ENCODE results near the gene NPAS3.

The NPAS3 gene

GRCh38 chr14:33335366-33335765, 396.7 kb downstream of the NPAS3 start:
- Histone ChIP-seq H3K27me3 (ENCODE audit: control insufficient read depth, insufficient read depth, low read length, poor library complexity, severe bottlenecking) (no peaks in the 10 kb centered on the region), H3K9me3 (ENCODE audit: control insufficient read depth, low read length) (no peaks in the 10 kb centered on the region), H3K36me3 (ENCODE audit: control insufficient read depth, insufficient read depth, low read length) (no peaks in the 10 kb centered on the region), H3K4me1 (ENCODE audit: control insufficient read depth, insufficient read depth, low read length) (no peaks in the 10 kb centered on the region), H3K4me3 (ENCODE audit: insufficient read depth, low read depth, low read length) (no peak overlapping the region), H3K27ac (ENCODE audit: insufficient read depth, low read depth, low read length, poor library complexity, severe bottlenecking) (no peak overlapping the region)
- WGBS, 2 experiments = 83 to 91% methylated on average over 3 to 4 of the region's 4 CpGs

DNA sequence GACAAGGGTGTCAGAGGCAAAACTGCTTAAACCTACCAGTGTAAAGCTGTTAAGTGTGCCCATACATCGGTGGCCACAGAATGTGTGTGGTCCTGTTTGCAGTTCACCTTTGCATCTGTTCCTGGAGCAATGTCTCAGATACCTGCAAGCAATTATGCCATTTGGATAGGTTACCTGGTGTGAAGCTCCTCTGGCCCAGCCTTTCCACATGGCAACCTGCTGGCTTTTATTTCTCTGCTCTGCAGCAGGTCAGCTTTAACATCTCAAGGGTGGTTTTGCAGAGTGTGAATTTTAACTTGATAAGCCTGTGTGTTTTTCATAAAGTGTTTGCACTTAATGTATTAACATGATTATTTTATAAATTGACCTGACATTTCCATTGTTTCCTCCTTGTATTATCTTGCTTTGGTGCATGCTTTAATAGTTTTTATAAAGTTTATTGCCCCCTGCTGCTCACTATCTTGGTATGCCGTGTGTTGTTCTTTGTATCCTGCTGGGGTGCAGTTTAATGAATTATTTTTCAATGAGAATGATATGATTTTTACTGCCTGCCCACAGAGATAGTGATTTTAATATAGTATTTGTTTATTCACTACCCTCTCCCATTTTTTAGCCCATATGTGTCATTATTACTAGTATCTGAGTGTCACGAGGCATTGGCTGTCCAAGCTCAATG, 403.8 kb downstream of the NPAS3 start:
- H3K9me3 ChIP-seq (ENCODE audit: control insufficient read depth, low read length) = no peaks in the 10 kb centered on the region
- H3K27ac ChIP-seq (ENCODE audit: insufficient read depth, low read depth, low read length, poor library complexity, severe bottlenecking) = no peak overlapping the region
- H3K27me3 ChIP-seq (ENCODE audit: control insufficient read depth, insufficient read depth, low read length, poor library complexity, severe bottlenecking) = no peaks in the 10 kb centered on the region
- H3K36me3 ChIP-seq (ENCODE audit: control insufficient read depth, insufficient read depth, low read length) = no peaks in the 10 kb centered on the region
- WGBS, 2 experiments = 71 to 78% methylated on average over 3 of the region's 3 CpGs
- no peaks in the 10 kb centered on the region for H3K4me1 ChIP-seq (ENCODE audit: control insufficient read depth, insufficient read depth, low read length)
- H3K4me3 ChIP-seq (ENCODE audit: insufficient read depth, low read depth, low read length) = no peak overlapping the region

DNA sequence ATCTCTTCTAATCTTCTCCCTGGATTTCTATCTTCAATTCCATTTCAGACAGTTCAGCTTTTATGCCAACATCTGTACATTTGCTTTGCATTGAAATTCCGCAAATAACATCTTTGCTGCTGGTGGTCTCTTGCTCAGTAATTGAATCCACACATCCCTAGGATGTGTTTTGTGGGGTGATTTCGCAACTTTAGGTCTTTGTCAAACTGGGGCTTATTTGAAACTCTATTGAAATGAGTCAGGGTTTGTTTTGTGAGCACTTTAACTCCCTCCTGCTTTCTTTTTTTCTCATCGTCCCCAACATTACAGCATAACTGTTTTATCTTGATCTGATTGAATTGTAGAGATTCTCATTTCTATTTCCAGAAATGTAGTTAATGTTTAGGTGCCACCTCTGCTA, 404.3 kb downstream of the NPAS3 start:
- Histone ChIP-seq H3K9me3 (ENCODE audit: control insufficient read depth, low read length) (no peaks in the 10 kb centered on the region), H3K4me3 (ENCODE audit: insufficient read depth, low read depth, low read length) (no peak overlapping the region), H3K27ac (ENCODE audit: insufficient read depth, low read depth, low read length, poor library complexity, severe bottlenecking) (no peak overlapping the region), H3K36me3 (ENCODE audit: control insufficient read depth, insufficient read depth, low read length) (no peaks in the 10 kb centered on the region), H3K4me1 (ENCODE audit: control insufficient read depth, insufficient read depth, low read length) (no peaks in the 10 kb centered on the region), H3K27me3 (ENCODE audit: control insufficient read depth, insufficient read depth, low read length, poor library complexity, severe bottlenecking) (no peaks in the 10 kb centered on the region)
- 75 to 85% methylated on average over 1 to 3 of the region's 3 CpGs for WGBS, 2 experiments

- 100% methylated on average over 1 of the region's 1 CpG; no CpG with 5 or more reads in 1 of the 2 experiments for WGBS, 2 experiments
- peaks cover 3% of the 10 kb centered on the region for H3K4me1 ChIP-seq (ENCODE audit: control insufficient read depth, insufficient read depth, low read length)
- no peak overlapping the region for H3K4me3 ChIP-seq (ENCODE audit: insufficient read depth, low read depth, low read length)
- no peak overlapping the region for H3K27ac ChIP-seq (ENCODE audit: insufficient read depth, low read depth, low read length, poor library complexity, severe bottlenecking)
- H3K36me3 ChIP-seq (ENCODE audit: control insufficient read depth, insufficient read depth, low read length) = no peaks in the 10 kb centered on the region
- no peaks in the 10 kb centered on the region for H3K27me3 ChIP-seq (ENCODE audit: control insufficient read depth, insufficient read depth, low read length, poor library complexity, severe bottlenecking)
- H3K9me3 ChIP-seq (ENCODE audit: control insufficient read depth, low read length) = no peaks in the 10 kb centered on the region
Measured at GRCh38 chr14:33347796-33348195, 409.1 kb downstream of the NPAS3 start.

GRCh38 chr14:33348510-33348909, 409.8 kb downstream of the NPAS3 start:
- H3K9me3 ChIP-seq (ENCODE audit: control insufficient read depth, low read length) = no peaks in the 10 kb centered on the region
- H3K4me3 ChIP-seq (ENCODE audit: insufficient read depth, low read depth, low read length) = no peak overlapping the region
- no peaks in the 10 kb centered on the region for H3K36me3 ChIP-seq (ENCODE audit: control insufficient read depth, insufficient read depth, low read length)
- no peaks in the 10 kb centered on the region for H3K27me3 ChIP-seq (ENCODE audit: control insufficient read depth, insufficient read depth, low read length, poor library complexity, severe bottlenecking)
- no peak overlapping the region for H3K27ac ChIP-seq (ENCODE audit: insufficient read depth, low read depth, low read length, poor library complexity, severe bottlenecking)
- 96% methylated on average over 4 of the region's 4 CpGs for WGBS, 2 experiments
- peaks cover 3% of the 10 kb centered on the region for H3K4me1 ChIP-seq (ENCODE audit: control insufficient read depth, insufficient read depth, low read length)

GRCh38 chr14:33349871-33350270, 411.2 kb downstream of the NPAS3 start:
- whole genome bisulfite sequencing, 2 experiments = 93 to 95% methylated on average over 8 of the region's 10 CpGs
- H3K4me3 ChIP-seq (ENCODE audit: insufficient read depth, low read depth, low read length) = no peak overlapping the region
- H3K27me3 ChIP-seq (ENCODE audit: control insufficient read depth, insufficient read depth, low read length, poor library complexity, severe bottlenecking) = no peaks in the 10 kb centered on the region
- peaks cover 3% of the 10 kb centered on the region for H3K4me1 ChIP-seq (ENCODE audit: control insufficient read depth, insufficient read depth, low read length)
- no peaks in the 10 kb centered on the region for H3K9me3 ChIP-seq (ENCODE audit: control insufficient read depth, low read length)
- no peaks in the 10 kb centered on the region for H3K36me3 ChIP-seq (ENCODE audit: control insufficient read depth, insufficient read depth, low read length)
- H3K27ac ChIP-seq (ENCODE audit: insufficient read depth, low read depth, low read length, poor library complexity, severe bottlenecking) = no peak overlapping the region

DNA sequence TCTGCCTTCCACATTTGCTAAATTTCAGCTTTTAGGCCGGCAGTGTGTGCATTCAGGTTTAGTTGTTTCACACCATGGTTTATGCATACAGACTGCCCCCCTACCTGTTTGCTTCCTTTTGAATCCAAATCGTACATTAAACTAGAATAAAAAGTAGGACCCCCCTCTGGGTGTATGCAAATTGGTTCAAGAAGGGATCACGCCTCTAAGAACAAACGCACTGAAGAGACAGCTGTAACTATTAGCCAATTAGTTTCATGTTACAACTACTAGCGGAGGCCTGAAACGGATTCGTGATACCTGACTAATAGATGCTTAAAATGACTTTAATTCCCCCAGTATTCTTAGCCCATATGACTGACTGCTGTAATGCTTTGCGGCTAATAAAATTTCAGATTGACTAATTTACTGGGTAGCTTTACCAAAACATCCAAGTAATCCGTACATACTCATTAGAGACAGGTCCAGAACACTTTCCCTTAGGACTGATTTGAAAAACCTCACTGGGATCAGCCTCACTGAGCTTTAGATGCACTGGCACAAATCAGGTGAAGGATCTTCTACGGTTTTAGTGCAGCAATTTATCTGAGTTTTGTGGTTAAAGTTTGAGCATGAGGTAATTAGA, 411.8 kb downstream of the NPAS3 start:
- WGBS, 2 experiments = 70 to 71% methylated on average over 10 of the region's 10 CpGs

GRCh38 chr14:33352821-33353220, 414.1 kb downstream of the NPAS3 start:
- no peak overlapping the region for H3K4me3 ChIP-seq (ENCODE audit: insufficient read depth, low read depth, low read length)
- H3K9me3 ChIP-seq (ENCODE audit: control insufficient read depth, low read length) = no peaks in the 10 kb centered on the region
- no peaks in the 10 kb centered on the region for H3K27me3 ChIP-seq (ENCODE audit: control insufficient read depth, insufficient read depth, low read length, poor library complexity, severe bottlenecking)
- no peaks in the 10 kb centered on the region for H3K36me3 ChIP-seq (ENCODE audit: control insufficient read depth, insufficient read depth, low read length)
- H3K4me1 ChIP-seq (ENCODE audit: control insufficient read depth, insufficient read depth, low read length) = peaks cover 3% of the 10 kb centered on the region
- H3K27ac ChIP-seq (ENCODE audit: insufficient read depth, low read depth, low read length, poor library complexity, severe bottlenecking) = no peak overlapping the region

More for the DNA sequence above, 411.8 kb downstream of the NPAS3 start:
- H3K36me3 ChIP-seq (ENCODE audit: control insufficient read depth, insufficient read depth, low read length) = no peaks in the 10 kb centered on the region
- no peaks in the 10 kb centered on the region for H3K9me3 ChIP-seq (ENCODE audit: control insufficient read depth, low read length)
- no peaks in the 10 kb centered on the region for H3K27me3 ChIP-seq (ENCODE audit: control insufficient read depth, insufficient read depth, low read length, poor library complexity, severe bottlenecking)
- H3K4me1 ChIP-seq (ENCODE audit: control insufficient read depth, insufficient read depth, low read length) = peaks cover 3% of the 10 kb centered on the region
- no peak overlapping the region for H3K4me3 ChIP-seq (ENCODE audit: insufficient read depth, low read depth, low read length)
- H3K27ac ChIP-seq (ENCODE audit: insufficient read depth, low read depth, low read length, poor library complexity, severe bottlenecking) = no peak overlapping the region

GRCh38 chr14:33356181-33356580, 417.5 kb downstream of the NPAS3 start:
- 90 to 99% methylated on average over 2 of the region's 2 CpGs for WGBS, 2 experiments
- Histone ChIP-seq H3K36me3 (ENCODE audit: control insufficient read depth, insufficient read depth, low read length) (no peaks in the 10 kb centered on the region), H3K27ac (ENCODE audit: insufficient read depth, low read depth, low read length, poor library complexity, severe bottlenecking) (no peak overlapping the region)

DNA sequence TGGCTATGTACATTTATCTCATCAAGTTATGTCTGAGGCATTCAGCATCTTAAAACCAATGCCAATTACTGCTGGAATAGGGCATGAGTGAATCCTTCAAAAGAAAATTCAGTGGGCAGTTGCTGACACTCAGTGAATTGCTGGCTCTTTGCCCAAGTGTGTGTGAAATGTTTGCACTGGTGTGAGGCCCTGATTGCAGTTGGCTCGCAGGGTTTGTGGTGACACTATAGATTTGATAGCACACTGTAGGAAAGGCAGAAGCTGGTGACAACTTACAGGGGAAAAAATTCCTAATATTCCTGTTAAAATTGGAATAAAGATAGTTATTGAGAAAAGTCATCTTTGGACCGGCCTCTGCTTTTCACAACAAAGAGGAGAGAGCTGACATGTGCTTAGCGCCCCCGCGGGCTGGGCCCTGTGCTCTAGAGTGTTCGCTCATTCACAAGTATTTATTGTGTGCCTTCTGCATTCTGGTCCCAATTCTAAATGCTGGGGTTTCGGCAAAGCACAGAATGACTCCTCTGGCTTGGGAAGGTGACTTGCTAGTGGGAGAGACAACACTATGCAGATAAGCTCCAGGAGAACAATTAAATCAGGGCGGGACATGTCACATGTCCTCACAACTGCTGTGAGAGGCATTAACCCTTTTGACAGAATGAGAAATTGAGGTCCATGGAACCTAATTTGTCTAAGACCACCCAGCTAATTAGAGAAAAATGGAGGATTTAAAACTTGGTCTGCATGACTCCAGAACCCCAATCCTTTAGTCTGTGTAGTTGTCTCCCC, 418.7 kb downstream of the NPAS3 start:
- WGBS, 2 experiments = 87 to 88% methylated on average over 8 of the region's 8 CpGs
- H3K36me3 ChIP-seq (ENCODE audit: control insufficient read depth, insufficient read depth, low read length) = no peaks in the 10 kb centered on the region
- H3K27ac ChIP-seq (ENCODE audit: insufficient read depth, low read depth, low read length, poor library complexity, severe bottlenecking) = no peak overlapping the region
- H3K4me1 ChIP-seq (ENCODE audit: control insufficient read depth, insufficient read depth, low read length) = peaks cover 8% of the 10 kb centered on the region
- no peaks in the 10 kb centered on the region for H3K9me3 ChIP-seq (ENCODE audit: control insufficient read depth, low read length)
- H3K27me3 ChIP-seq (ENCODE audit: control insufficient read depth, insufficient read depth, low read length, poor library complexity, severe bottlenecking) = no peaks in the 10 kb centered on the region
- H3K4me3 ChIP-seq (ENCODE audit: insufficient read depth, low read depth, low read length) = no peak overlapping the region

More at GRCh38 chr14:33356181-33356580, 417.5 kb downstream of the NPAS3 start:
- H3K4me3 ChIP-seq (ENCODE audit: insufficient read depth, low read depth, low read length) = no peak overlapping the region
- H3K4me1 ChIP-seq (ENCODE audit: control insufficient read depth, insufficient read depth, low read length) = no peaks in the 10 kb centered on the region
- H3K27me3 ChIP-seq (ENCODE audit: control insufficient read depth, insufficient read depth, low read length, poor library complexity, severe bottlenecking) = no peaks in the 10 kb centered on the region
- H3K9me3 ChIP-seq (ENCODE audit: control insufficient read depth, low read length) = no peaks in the 10 kb centered on the region

All from ectodermal cell (in vitro differentiated cells).